Stimulated activated CD4-positive, alpha-beta T cell treated with anti-CD3 and anti-CD28 coated beads, Interleukin-1b, Interleukin-23, amount 100 ng/mL, for 48 hours (primary cell): ENCODE results near the gene GPRIN3.
"Not testable (repeated sequence)": the region's sequence is repeated elsewhere in the genome, so short reads cannot be mapped to it uniquely, and the experiment has no call there.

Experiments used
- DNase-seq: peaks from one replicate; pipeline ENCODE4 v3.0.0-alpha.2; 2020

Gene GPRIN3

GRCh38 chr4:89309154-89309553, 1.6 kb upstream of the GPRIN3 start:
- DNase-seq, result not testable (repeated sequence)

DNA sequence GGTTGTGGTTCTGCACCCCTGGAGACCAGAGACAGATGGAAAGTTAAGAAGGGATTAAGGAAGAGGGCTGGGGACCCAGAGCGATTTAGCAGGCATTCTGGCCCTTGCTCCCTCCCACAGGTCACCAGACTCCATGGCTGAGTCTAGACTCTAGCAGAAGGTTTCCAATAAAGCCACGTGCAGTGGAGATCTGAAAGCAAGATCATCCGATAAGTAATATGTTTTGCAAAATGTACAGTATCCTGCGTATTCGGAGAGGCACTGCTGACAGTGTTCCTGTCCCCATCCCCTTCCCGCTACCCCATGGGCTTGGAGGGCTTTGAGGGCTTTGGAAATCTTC, 531 bp upstream of the GPRIN3 start:
- no peak for DNase-seq

GRCh38 chr4:89307178-89307445, 488 bp downstream of the GPRIN3 start:
- DNase-seq, result no peak

DNA sequence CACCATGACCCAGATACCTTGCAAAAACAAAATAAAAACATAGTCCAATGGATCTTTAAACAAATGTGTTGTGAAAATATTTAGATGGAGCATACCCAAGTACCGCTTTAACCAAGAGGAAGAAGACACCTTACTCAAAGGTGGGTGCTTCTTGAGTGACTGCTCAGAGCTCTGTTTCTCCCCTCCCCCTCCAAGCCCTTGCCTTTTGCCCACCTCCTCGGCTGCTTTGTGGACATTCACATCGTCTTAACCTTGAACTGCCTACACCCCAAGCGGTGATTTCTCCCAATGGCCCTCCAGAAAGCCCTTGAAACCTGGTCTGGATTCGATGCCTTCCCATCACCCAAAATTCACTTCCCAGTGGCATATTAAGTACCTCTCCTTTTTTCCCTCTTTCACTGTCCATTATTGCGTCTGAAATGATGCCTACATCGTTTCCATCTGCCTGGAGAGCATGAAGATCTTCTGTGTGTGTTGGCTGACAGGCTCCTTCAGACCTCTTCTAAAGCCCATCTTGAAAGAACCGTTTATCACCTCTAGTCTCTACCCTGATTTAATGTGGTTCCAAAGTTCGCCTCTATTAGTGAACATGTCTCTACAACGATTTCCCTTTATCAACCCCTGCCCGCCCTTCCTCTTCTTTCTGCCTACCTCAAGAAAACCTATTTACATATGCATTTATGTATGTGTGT, 968 bp downstream of the GPRIN3 start:
- no peak for DNase-seq

DNA sequence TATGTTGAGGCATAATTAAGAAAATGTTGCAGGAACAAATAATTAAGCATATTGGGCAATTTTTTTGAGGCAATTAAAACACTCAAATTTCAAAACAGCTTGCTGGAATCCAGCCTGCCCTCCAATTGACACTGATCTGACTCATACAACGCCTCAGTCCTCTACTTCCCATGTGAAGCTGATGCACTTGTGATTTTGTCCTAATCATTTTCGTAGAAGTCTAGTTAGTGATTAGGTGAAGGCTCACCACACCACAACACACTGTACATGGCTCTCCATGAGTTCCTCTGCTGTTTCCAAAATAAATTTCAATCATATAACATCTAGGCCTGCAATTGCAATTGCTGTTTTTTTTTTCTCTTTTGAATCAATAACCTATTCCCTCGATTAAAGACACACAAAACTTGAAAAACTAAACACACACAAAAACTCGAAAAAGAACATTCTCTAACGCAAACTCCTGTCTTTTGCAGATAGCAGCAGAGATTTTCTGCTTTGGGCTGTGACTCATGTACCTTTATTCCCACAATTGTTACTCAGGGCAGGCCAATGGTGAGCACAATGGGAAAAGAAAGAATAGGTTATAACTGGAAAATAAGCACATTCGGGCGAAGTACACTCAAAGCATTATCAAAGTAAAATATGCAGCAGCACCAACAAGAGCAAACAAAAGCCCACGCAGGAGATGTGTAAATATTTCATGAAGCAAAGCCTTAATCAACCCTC, 1.7 kb downstream of the GPRIN3 start:
- no peak for DNase-seq

DNA sequence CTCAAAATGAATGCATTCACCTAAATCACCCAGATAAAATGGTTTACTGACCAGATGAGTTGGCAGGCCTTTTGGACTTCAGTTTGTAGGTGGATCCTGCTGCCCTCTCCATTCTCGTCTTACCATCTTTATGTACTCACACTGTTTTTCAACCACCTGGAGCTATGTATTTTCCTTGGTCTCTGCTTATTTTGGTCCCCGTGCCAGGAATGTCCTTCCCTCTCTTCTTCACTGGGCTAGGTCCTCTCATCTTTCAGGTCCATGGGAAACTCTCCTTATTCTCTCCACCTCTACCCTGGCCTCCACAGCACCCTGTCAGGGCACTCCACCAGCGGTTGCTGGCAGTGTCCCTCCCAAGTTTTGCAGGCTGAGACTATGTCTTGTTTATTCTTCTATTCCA, 2.6 kb downstream of the GPRIN3 start:
- no peak for DNase-seq

- DNase-seq, result no peak
Measured at GRCh38 chr4:89303814-89304388, 3.7 kb downstream of the GPRIN3 start.

GRCh38 chr4:89303177-89303576, 4.4 kb downstream of the GPRIN3 start:
- peak; percentile 65 for DNase-seq

DNA sequence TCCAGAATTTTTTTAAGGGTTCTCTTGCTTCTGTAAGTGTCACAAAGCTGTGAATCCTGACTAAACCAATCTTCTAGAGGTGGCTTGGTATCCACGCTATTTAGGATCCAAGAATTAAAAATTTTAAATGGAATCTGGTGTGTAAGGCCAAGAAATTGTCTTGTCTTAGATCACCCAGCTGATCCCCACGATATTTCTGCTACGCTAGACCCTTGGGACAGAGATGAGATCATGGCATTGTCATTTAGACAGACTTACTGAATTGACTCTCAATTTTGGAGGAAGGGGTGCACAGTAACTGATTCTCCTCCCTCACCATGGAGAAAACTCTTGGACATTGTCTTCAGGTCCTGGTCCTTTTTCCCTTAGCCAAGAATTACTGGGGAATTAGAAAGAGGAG, 5.7 kb downstream of the GPRIN3 start:
- no peak for DNase-seq

- no peak for DNase-seq
Measured at GRCh38 chr4:89301003-89301402, 6.6 kb downstream of the GPRIN3 start.

- no peak for DNase-seq
Measured at GRCh38 chr4:89300499-89300898, 7.1 kb downstream of the GPRIN3 start.

GRCh38 chr4:89300060-89300459, 7.5 kb downstream of the GPRIN3 start:
- DNase-seq, result no peak

DNA sequence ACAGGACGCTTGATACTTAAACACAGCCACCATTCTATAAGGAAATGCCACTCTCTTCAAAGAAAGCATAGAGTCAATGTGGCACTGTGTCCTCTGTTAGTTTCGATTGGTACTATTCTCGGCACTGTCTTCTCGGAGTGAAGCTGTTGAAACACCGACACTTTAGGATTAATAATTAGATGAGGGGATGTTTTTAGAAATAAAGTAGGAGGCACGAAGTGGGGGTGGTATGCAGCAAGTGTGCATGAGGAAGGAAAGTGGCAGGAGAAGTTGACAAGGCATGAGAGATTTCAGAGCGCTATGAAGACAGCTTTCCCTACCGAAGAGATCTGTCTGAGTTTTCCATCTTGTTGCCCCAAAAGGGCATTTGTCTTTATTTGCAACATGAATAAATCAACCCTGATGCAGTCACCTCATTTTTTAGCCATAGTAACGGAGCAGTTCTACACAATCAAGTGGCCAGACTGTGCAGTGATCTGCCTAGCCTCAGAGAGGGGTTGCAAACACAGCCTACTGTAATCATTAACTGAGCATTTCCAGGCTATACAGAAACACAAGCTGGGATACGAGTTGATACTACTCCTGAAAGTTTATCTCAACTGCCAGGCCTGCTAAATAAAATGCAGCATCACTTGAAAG, 8.3 kb downstream of the GPRIN3 start:
- no peak for DNase-seq

DNA sequence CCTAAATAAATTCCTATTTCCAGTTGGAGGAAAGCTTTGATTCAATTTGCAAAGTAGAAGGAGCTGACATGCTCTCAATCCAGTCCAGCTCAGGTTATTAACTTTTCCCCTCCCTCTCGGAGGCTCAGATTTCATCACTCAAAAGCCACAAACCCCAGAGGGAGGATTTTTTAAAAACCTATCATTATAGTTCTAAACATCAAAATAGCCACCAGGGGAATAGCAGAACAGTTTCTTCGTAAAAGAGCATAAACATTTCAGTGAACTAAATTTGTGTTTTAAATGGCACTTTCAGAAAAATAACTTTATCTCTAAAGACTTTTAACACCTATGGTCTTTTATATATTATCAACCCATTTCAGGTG, 8.8 kb downstream of the GPRIN3 start:
- DNase-seq, result no peak

DNA sequence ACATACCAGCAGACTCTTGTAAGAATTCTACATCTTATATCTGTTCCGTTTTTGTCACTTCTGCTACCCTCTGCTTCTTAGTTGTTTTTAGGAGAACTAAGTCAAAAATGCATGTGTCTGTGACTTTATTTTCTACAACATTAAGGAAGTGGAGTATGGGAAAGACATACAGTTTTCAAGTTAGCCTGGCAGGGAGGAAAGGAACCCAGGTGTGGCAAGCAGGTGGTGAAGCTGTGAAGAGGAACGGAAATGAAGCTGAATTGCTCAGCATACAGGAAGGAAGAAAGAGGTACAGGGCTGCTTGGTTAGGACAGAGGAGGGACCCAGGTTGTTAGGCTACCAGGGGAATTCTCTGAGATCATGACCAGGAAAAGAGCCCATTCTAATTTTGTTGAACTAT, 9.4 kb downstream of the GPRIN3 start:
- no peak for DNase-seq

- no peak for DNase-seq
Measured at GRCh38 chr4:89296896-89297295, 10.7 kb downstream of the GPRIN3 start.

- DNase-seq, result no peak
Measured at GRCh38 chr4:89296399-89296798, 11.2 kb downstream of the GPRIN3 start.

DNA sequence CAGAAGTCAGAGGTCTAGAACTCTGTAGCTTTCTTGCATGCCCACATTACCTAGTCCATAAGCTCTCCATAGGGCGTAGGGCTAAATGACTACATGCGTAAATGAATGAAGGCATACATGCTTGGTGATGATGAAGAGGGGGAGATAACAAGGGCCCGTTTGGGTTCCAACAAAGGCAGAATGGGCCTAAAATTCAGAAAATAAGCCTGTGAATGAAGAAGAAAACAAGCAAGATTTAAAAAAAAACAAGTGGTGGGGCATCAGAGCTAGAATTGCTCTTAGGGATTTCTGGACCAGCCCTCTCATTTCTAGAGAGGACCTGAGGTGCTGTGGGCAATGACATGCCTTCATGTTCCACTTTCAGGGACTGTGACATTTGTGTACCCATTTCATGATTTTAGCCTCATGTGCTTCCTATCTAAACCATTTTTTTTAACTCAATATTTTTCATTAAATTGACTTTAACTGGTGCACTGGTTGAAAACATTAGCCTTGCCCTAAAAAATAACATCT, 12.1 kb downstream of the GPRIN3 start:
- DNase-seq, result peak; percentile 46

DNA sequence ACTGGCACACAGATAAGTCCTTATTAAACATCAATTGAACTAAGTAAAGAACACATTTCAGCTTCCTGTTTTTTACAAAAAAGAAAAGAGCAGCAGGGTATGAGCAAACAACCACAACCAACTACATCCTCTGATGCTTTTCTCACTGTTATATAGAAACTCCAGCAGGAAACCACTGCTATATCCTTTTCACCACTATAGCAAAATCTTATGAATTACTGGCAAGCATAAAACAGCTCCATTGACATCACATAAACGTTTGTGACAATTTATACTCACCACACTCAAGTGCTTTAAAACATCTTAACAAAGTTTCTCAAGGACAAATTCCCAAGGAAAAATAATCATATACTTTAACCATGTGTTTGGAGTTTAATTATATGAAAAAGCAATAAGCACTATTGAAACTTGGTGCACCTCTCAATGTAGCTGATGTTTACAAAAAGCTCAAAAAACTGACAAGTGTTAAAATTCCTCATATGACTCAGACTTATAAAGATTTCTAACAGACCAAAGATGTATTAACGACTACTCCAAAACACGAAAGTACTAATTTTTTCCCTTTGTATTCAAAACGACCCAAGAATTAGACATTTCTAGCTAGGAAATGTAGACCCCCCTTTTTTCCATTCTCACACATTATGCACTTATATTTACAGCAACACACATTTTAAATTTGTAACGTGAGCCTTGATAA, 12.9 kb downstream of the GPRIN3 start:
- no peak for DNase-seq

- DNase-seq, result no peak
Measured at GRCh38 chr4:89293299-89293698, 14.3 kb downstream of the GPRIN3 start.

GRCh38 chr4:89290727-89291516, 16.7 kb downstream of the GPRIN3 start:
- no peak for DNase-seq

DNA sequence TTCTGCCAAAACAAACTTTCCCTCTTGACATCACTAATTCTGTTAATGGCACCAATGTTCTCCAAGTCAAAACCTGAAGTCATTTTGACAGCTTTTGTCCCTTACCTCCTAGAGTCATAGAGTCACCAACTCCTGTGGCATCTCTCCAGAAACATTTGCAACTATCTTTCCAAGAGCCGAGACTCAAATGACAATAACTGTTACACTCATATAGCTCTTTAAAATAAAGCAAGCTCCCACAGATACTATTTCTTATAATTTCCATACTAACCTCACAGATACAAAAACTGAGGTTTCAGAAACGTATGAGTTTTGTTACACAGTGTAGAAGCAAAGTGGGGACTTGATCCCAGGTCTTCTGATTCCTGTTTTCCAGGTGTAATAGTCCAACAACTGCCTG, 18.3 kb downstream of the GPRIN3 start:
- no peak for DNase-seq

GRCh38 chr4:89288430-89288829, 19.2 kb downstream of the GPRIN3 start:
- DNase-seq, result no peak
